Panc1 (cell line): ENCODE results near the gene SH2D3C. TPM values are rescaled to one million over a fixed set of nuclear protein-coding genes. Genes with fewer than 3 reads are reported as not detected.

Experiments used
- ATAC-seq: fragments of 200-7000 bp; cut with Tn5 transposase; 2 replicates; pipeline ENCODE4 v1.9.1; 2020; ENCODE audit warnings: mild to moderate bottlenecking, moderate library complexity
- BruUV-seq: library from RNA; stranded (reverse); fragments of 400-500 nt; replicated peaks from 2 replicates; lab custom pipeline; 2021; lab: Mats Ljungman, UMichigan
- CTCF ChIA-PET: fragments of 300-600 bp; sonication (Branson Sonifier 250); formaldehyde crosslinking; loops from one replicate; lab custom pipeline; 2022; ENCODE audit warnings: antibody characterized with exemption; lab: Charles Lee
- POLR2A ChIA-PET: fragments of 300-600 bp; sonication (Branson Sonifier 250); formaldehyde crosslinking; loops from one replicate; lab custom pipeline; 2022; ENCODE audit warnings: antibody characterized with exemption; lab: Charles Lee
- DNase-seq: peaks from one replicate; pipeline ENCODE4 v3.0.0-alpha.2; 2010; ENCODE audit warnings: low read depth, low spot score
- H3K27ac ChIP-seq: 2 replicates; pipeline ENCODE4 v1.5.1; 2011; ENCODE audit warnings: mild to moderate bottlenecking, low read length, inconsistent platforms
- H3K27me3 ChIP-seq: fragments of 200-500 bp; sonication (Bioruptor generic); 2 replicates; pipeline ENCODE4 v1.6.0; 2014; ENCODE audit warnings: low read length, inconsistent platforms; ENCODE audit not compliant: control insufficient read depth, insufficient read depth
- H3K36me3 ChIP-seq: fragments of 200-500 bp; sonication (Bioruptor generic); 2 replicates; pipeline ENCODE4 v1.5.1; 2014; ENCODE audit warnings: inconsistent platforms, mild to moderate bottlenecking, low read length, moderate library complexity; ENCODE audit not compliant: control insufficient read depth, insufficient read depth
- H3K4me1 ChIP-seq: 2 replicates; pipeline ENCODE4 v1.5.1; 2011; ENCODE audit warnings: inconsistent platforms, mild to moderate bottlenecking, low read length, moderate library complexity; ENCODE audit not compliant: control insufficient read depth, insufficient read depth
- H3K4me3 ChIP-seq, 2 experiments: 2 replicates each; pipeline ENCODE4 v1.5.1; 2011 to 2012; ENCODE audit warnings: low read depth in 2 of 2, low read length in 2 of 2, mild to moderate bottlenecking in 2 of 2, inconsistent platforms in 1 of 2, moderate library complexity in 1 of 2
- H3K9me3 ChIP-seq: fragments of 200-500 bp; sonication (Bioruptor generic); 2 replicates; pipeline ENCODE4 v1.5.1; 2014; ENCODE audit warnings: low read depth, mild to moderate bottlenecking, inconsistent platforms, low read length, moderate library complexity; ENCODE audit not compliant: control insufficient read depth, insufficient read depth
- CTCF ChIP-seq: fragments of 450-650 bp; IDR thresholded peaks from 2 replicates; pipeline ENCODE4 v1.5.1; 2017; ENCODE audit warnings: mild to moderate bottlenecking
- POLR2AphosphoS5 ChIP-seq: IDR thresholded peaks from 2 replicates; pipeline ENCODE4 v1.6.1; 2012; ENCODE audit warnings: mild to moderate bottlenecking, low read depth, low read length, moderate library complexity
- REST ChIP-seq, 2 experiments: IDR thresholded peaks; 2 replicates each; pipeline ENCODE4 v1.6.1; 2011 to 2012; ENCODE audit warnings: low read depth in 2 of 2, control low read depth in 1 of 2, low read length in 1 of 2, mild to moderate bottlenecking in 1 of 2, moderate library complexity in 1 of 2; ENCODE audit not compliant: insufficient read depth in 1 of 2
- SIN3A ChIP-seq: IDR thresholded peaks from 2 replicates; pipeline ENCODE4 v1.6.1; 2012; ENCODE audit warnings: low read depth, mild to moderate bottlenecking, low read length, moderate library complexity, borderline replicate concordance; ENCODE audit not compliant: insufficient read depth
- TCF7L2 ChIP-seq: IDR thresholded peaks from 2 replicates; pipeline ENCODE4 v1.6.1; 2011; ENCODE audit warnings: mild to moderate bottlenecking, low read depth, low read length, inconsistent platforms
- in situ Hi-C: cut with HindIII; loops from 2 replicates; pipeline ENCODE4 v1.10.0; 2016; ENCODE audit warnings: low sequenced_read_pairs, low pct_unique_long_range_greater_than_20kb
- intact Hi-C: fragments of 100-400 bp; cut with micrococcal nuclease; formaldehyde crosslinking; loops from one replicate; pipeline ENCODE4 v1.10.0; 2022; ENCODE audit not compliant: unreplicated experiment
- total RNA-seq: library from RNA; stranded (reverse); gene quantifications from one replicate; pipeline ENCODE4 v1.2.1, GENCODE V29; 2021; ENCODE audit not compliant: unreplicated experiment

SH2D3C gene
- total RNA-seq, 1 experiment from 2014 or later: 0.49 TPM

- intact Hi-C loops (no loop called here), in situ Hi-C loops (no loop called here)
- no peak overlapping the region for H3K4me3 ChIP-seq
- H3K27me3 ChIP-seq: no peaks in the 10 kb centered on the region
- BruUV-seq: no TSS peak
- ATAC-seq (0 out of 2 replicates have a peak, but pooled peaks have one; percentile 24), DNase-seq (no peak)
- no peaks in the 10 kb centered on the region for H3K4me1 ChIP-seq
- H3K27ac ChIP-seq: no peak overlapping the region
- CTCF ChIA-PET: no interaction called here
- no peaks in the 10 kb centered on the region for H3K36me3 ChIP-seq
- no peaks in the 10 kb centered on the region for H3K9me3 ChIP-seq
- TF ChIP-seq REST (IDR thresholded peaks at IDR 0.05; ENCODE audit: insufficient read depth in 1 of 2, low read depth in 2 of 2, low read length in 1 of 2): no peak
- TF ChIP-seq CTCF: no peak
- TF ChIP-seq SIN3A: no peak
- no peak for TF ChIP-seq POLR2AphosphoS5
- TF ChIP-seq TCF7L2: no peak
- POLR2A ChIA-PET: interaction anchor here (0.7 kb wide), 1 partner anchor 74 kb away, joined by 3 read pairs; no protein-coding TSS in a partner anchor
Observed at GRCh38 chr9:127816728-127817127, 38.3 kb upstream of the SH2D3C start.

- ChIA-PET CTCF (no interaction called here), POLR2A (no interaction called here)
- TF ChIP-seq SIN3A (no peak), POLR2AphosphoS5 (no peak), TCF7L2 (no peak), REST (IDR thresholded peaks at IDR 0.05; ENCODE audit: insufficient read depth in 1 of 2, low read depth in 2 of 2, low read length in 1 of 2) (no peak), CTCF (no peak)
- Histone ChIP-seq H3K36me3 (no peaks in the 10 kb centered on the region), H3K27ac (no peak overlapping the region), H3K4me1 (no peaks in the 10 kb centered on the region), H3K4me3 (no peak overlapping the region), H3K27me3 (no peaks in the 10 kb centered on the region), H3K9me3 (no peaks in the 10 kb centered on the region)
- intact Hi-C loops: no loop called here
- ATAC-seq: 0 out of 2 replicates have a peak, but pooled peaks have one; percentile 31
- DNase-seq: no peak
- BruUV-seq: no TSS peak
- in situ Hi-C loops: no loop called here
Observed at GRCh38 chr9:127816362-127816725, 37.9 kb upstream of the SH2D3C start.
